Lung microvascular endothelial cell (primary cell): ENCODE data around the gene SNCA. TPM values are rescaled to one million over a fixed set of nuclear protein-coding genes. Genes with fewer than 3 reads are reported as not detected.

Source experiments
- DNase-seq, 2 donors: peaks; one replicate each; pipeline versions ENCODE4 v3.0.0 to v3.0.0-alpha.2; 2010; ENCODE audit warnings: low read depth in 2 of 2
- total RNA-seq: library from RNA; depleted of rRNA; stranded (reverse); fragments of >200 nt; gene quantifications from 2 replicates; pipeline ENCODE4 v1.2.1, GENCODE V29; 2014

The SNCA gene
- total RNA-seq, 1 donor from 2014 or later = 148 TPM

DNA sequence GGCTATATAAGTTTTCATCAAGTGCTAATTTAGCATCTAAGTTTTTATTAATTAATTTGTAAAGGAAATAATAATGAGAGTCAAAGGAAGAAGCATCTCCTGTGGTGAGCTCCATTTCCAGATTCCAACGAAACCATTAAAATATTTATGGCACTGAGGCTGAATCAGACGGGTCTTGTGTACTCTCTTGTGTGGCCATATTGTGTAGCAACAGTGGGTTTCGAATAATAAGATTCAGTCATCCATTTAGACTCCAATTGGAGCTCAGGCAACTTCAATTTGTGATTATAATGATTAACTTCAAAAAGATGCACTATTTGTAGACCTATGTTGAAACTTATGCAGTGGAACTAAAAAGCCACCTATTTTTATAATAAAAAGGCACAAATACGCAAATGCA, 82.4 kb downstream of the SNCA start:
- peak; percentile 11 to 24 for DNase-seq

DNA sequence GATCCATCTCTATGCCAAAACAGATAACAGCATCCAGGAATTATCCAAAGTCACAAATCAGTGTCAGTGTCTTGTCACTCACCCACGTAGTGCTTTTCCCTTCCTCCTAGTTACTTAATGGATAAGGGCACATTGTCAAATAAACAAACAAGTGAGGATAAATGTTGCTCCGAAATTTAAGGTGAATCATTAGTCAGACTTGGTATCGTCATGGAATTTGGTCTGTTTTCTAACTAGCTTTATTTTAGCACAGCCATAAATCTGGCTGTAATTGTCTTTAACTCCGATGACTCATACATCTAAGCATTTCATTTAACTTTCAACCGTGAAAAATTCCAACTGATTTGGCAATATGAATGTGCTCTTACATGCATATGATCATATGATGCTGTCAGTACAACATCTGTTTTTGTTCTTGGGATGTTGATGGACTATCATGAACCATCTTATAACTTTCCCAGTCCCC, 83.3 kb downstream of the SNCA start:
- DNase-seq = peak; percentile 97

DNA sequence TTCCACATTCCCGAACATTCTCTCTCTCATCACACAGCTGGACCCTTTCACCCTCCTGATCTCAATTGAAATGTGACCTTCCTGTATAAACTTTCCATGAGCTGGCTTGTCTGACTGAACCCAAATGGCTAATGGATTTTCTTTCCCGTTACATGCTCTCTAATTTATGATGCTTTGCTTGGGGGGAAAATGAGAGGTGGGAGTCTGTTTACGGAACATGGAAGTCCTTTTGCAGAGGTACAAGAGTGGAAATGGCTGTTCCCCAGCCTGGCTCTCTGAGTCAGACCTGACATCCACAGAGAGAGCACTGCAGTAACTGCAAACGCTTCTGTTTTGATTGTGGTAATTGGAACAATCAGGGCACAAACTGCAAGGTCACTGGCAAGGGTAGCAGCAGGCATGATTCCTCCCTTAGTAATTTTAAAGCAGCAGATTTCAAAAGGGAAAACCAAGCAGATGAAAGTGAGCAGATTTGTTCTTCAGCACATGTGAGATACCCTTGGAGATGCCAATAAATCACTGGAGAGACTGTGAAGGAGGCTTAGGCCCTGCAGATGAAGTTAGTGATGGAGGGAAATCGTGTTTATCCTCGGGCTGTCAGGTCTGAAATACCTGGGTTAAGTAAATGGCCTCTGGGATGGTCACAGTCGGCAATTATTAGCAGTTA, 83.9 kb downstream of the SNCA start:
- DNase-seq = peak; percentile 77 to 96

DNA sequence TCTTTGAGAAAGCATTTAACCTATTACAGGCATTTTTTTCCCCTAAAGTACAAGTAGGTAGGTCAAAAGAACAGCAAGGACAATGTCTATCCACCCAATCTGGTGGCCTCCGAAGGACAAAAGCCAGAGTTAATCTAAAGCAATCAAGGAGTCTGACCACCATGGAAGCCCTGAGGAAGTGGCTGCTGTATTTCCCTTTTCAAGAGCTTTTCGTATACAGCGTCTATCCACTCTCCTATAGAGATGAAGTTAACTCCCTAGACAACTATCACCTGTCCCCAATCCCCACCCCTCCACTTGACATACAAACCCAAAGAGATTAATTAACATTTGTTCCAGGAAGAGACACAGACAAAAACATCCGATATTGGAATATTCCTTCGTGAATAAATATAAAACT, 85.5 kb downstream of the SNCA start:
- peak in 1 of 2 donors; percentile 35 for DNase-seq

DNA sequence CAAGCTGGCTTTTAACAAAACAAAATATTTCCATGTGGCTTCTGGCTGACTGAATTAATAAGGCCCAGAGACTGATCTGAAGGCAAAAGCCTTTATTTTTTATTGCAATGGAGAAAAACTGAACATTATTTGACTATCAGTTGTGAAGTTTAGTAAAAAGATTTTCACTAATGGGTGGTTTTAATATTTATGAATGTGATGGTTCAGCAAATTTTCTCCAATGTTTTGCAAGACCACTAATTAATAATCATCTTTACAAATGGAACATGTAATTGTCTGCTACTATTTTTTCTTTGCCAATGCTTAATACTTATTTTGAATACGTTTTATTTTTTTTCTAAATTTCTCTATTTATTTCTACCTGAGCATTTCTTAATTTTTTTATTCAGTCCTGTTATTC, 90.6 kb downstream of the SNCA start:
- DNase-seq = no peak

DNA sequence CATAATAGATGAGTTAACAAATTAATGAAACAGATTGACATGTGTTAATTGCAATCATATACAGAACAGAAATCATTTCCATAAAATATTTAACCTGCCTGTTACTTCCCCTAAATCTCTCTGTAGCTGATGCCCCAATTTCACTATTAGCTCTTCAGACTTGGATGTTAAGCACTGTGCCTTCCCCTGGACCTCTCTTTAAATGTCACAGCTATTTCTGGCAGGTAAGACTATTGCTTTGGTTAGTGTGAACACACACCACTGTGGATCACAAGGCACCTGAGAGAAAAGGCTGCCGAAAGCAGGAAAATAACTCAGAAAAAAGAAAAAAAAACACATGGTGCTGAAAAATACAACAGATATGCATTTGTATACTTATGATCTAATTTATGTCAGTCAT, 91.3 kb downstream of the SNCA start:
- DNase-seq = no peak

DNA sequence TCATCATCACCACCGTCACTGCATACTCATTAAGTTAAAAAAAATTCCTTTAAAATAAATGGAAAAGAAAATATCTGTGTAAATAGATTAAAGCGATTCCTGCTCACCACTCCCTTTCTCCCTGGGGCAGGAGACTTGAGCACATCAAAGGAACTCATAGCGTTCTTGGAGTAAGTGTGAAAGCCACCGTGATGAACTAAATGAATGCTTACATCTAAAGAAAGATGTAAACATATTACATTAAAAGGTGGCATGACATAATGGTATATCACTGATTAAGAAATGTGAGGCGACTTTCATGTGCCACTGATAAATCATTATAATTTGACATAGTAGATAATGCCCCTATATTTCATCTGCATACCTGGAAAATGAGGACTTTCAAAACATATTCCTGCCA, 92.0 kb downstream of the SNCA start:
- DNase-seq = no peak

DNA sequence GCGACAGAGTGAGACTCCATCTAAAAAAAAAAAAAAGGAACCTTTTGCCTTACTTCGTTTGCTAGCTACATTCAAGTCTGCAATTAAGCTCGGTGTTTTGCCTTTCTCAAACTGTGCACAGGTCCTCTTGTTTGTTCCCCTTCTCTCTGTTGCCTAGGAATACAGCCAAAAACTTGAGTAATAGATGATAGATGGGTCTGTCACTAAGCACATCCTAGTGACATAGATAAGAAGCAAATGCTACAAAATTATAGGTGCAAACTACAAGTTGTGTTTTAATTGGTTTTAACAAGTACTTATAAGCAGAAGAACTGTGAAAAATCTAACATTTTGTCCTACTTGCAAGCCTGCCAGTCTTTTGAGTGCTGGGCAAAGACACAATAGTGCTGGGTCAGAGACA, 95.2 kb downstream of the SNCA start:
- DNase-seq = no peak

DNA sequence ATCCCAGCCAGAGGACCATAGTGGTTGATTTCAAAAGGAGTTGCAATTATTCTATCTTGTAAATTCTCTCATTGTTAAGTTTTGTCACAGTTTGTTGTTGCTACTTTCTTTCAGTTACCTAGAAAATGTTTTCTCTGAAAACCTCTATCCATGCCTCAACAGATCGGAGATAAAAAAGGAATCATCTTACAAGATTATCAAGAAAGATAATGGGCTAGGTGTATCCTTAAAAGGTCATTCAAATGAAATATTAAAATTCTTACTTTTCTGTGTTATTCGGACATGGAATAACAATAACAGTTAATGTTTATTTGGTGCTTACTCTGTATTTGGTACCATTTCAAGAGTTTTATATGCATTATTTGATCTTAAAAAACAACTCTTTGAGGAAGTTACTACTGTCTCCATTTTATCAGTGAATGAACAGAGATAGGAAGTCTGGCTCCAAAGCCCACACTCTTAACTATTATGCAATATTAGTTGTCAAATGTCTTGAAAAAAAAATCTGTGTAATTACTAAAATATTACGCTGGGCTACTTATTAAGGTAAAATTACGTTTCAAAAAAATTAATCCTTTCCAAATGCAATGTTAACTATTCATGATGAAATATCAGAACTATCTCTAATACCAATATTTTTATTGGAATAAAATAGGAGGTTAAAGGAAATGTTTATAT, 97.5 kb downstream of the SNCA start:
- DNase-seq = no peak

DNA sequence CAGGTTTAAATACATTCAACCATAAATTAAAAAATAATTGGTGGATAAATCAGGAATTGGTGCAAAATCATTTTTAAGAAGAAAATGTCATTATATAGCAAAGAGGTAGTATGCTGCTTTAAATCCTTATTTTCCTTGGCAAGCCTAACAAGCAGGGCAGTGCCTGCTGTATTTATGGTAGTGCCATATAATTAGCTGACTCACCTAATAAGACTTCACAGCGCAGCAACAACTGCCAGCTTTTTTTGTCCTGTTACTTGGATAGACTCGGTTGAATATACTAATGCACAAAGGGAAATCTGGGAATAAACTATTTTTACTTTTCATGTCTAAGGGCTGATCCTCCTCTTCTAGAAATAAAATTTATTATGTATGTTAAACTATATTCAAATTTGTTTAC, 99.1 kb downstream of the SNCA start:
- DNase-seq = peak; percentile 53 to 61

DNA sequence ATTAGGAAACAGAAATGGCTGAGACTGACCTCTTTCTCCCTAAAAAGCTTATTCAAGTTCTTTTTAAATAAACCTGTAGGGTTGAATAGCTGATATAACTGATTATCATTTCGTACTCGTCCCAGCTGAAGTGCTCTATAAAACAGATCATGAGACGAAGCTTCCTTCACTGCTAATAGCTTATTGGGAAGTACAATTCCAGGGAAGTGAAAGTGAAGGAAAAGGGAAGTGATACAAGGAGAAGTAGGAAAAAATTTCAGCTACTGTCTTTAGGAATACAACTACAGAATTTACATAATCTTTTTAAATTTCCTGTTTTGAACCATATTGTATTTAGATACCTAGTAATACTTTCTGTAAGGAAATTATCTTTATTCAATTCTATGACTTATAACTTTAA, 103.0 kb downstream of the SNCA start:
- no peak for DNase-seq

DNA sequence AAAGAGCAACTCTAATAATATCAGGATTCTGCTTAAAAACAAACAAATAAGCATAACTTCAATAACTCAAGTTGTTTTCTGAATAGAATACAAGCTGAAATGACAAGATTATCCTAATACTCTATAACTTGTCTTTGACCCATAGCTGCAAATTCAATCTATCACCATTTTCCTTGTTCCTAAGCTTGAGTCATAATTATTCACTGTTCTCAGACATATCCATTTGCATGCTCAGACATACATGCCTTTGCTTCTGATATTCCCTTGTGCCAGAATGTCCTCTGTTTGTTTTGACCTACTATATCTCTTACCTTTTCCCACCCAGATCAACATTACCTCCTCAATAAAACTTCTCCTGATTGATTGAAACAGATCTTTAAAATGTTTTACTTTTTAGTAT, 109.7 kb downstream of the SNCA start:
- DNase-seq = no peak

DNA sequence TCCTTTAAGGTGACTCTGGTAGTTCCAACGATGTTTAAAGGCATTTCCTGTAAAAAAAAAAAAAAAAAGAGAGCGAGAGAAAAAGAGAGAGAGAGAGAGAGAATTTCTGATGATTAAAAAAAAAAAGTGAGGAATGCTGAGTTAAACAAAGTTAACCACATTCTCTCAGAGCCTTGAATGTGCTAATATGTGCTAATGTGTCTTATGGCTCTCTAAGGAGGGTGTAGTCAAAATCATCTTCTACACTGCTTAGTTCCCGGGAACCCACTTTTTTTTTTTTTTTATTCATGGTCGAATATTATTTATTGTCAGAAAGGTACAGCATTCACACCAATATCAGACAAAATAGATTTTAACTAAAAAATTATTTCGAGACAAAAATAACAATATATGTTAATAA, 111.7 kb downstream of the SNCA start:
- peak in 1 of 2 donors; percentile 29 for DNase-seq

DNA sequence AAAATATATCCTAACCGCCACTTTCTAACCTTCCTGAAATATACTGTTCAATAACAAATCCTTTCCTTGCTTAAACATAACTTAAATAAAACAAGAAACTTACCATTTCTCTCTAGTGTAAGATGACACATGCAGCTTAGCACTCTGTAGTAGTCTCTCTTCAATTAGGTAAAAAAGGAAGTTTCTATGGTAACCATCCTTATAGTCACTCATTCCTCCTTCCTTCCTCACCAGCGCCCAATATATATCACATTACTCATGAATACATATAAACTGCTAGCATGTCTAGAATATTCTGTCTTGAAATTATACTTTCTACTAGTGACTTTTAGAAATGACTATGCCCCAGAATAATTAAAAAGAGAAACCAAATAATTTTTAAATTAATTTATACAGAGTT, 112.2 kb downstream of the SNCA start:
- peak in 1 of 2 donors; percentile 81 for DNase-seq

DNA sequence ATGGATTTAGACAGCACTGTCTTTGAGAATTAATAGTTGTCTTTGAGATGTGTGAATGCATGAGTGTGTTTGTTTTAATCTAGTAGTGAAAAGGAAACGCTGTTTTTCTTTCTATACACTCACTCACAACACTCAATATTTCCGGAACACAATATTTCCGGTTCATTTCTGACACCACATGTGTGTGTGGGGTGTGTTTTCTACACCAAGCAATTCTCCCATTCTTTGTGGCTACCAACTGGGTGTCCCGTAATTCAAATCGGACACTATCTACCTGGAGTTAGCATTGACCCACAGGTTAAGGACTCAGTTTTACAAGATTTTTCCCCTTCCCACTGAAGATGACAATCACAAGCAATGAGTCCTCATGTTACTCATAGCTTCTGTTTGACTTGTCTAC, 113.9 kb downstream of the SNCA start:
- peak; percentile 60 to 67 for DNase-seq

DNA sequence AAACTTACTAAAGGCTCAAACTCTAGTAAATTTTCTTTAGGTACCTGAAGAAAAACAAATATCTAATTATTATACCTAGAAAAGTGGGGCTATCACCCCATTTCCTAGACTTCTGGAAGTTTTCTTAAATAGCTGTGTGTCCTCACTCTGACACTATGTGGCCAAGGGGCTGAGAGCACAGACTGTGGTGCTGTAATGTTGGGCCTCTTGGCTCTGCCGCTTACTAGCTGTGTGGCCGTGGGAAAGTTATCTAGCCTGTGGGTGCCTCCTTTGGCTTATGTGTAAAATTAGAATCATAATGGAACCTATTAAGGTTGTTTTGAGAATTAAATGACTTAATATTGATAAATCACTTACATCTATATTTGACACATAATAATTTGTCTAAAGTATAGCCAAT, 114.4 kb downstream of the SNCA start:
- no peak for DNase-seq

DNA sequence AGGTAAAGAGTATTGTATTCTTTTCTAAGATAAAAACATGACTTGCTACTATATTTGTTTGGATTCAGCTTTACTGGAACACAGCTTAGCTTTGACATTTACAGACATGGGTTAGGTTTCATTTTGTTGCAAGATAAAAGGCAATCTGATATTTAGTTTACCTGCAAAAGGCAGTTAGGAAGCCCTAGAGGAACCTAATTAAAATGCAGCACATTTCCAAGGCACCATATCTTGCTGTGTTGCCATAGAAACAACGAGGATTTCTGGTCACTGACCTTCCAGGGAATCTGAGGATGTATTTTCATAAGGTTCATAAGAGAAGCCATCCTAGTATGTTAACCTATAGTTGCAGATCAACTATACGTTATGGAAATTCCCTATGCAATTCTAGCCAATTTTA, 116.0 kb downstream of the SNCA start:
- DNase-seq = no peak

DNA sequence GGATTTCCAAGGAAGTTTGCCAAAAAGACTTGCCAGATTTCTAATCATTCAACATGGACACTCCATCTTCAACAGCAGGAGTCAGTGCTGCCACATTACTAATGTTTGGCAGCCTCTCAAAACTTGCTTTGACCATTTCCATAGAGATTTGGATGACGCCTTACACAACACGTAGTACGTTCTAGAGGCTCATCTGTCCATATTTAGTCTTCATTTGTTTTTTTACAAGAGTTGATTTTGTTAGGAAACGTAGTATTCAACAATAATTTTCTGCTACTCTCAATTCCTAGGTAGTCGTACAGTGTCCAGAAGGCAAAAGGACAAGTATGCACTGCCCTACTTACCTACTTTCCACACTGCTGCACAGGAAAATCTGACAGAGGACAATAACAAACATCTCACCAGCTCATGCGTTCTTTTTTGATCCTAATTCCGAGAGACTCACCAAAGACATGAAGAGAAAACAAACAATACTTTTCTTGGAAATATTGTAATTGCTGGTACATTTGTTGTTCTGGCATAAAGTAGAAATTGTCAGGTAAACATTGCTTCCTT, 117.3 kb downstream of the SNCA start:
- peak in 1 of 2 donors; percentile 9 for DNase-seq

DNA sequence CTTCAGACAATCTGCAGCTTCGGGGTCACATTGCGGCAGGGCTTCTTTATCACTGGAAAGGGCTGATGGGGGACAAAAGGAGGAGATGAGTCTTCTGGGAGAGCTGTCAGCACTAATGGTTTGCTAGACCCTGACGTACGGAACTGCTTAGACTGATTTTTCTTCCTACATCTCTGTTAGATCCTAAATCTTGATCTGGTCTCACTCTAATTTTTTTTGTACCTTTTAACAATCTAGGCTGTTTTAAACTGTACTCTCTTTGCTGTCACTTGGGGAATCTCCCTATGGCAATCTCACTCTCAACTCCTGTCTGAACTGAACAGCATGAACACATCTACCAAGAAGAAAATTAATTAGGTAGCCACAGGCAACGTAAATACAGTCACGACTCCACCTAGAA, 120.1 kb downstream of the SNCA start:
- DNase-seq = no peak

DNA sequence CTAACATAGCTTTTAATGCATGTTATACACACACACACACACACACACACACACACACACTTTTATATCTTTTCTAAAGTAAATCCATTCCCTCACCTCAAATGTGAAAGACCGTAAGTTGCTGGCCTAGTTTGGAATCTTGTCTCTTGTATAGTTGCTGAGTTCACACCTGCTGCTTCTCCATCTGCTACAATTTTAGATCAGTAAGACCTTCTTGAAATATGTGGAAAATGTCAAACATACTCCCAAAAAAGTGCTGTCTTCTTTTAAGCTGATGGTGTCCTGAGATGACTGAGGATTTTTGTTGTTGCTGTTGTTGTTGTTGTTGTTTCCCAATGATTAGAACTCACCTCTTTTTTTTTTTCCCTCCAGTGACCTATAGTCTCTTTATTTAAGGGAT, 121.3 kb downstream of the SNCA start:
- DNase-seq = no peak

DNA sequence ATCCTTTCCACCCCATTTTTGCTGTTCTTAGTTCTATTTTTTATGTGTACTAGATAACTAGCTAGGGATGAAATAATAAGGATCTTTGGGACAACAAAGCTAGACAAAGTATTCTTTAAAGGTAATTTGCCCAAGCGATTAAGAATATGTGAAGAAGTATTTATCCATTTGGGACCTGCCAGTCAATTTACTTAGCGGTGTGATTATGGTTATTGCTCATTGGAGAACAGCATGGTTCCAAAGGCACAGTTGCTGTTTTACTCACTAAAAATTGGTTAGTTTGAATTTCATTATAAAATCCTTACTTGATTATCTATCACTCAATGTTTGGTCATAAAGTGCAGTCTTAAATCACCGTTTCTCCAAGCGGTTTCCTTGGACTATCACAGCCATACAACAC, 124.1 kb downstream of the SNCA start:
- no peak for DNase-seq

DNA sequence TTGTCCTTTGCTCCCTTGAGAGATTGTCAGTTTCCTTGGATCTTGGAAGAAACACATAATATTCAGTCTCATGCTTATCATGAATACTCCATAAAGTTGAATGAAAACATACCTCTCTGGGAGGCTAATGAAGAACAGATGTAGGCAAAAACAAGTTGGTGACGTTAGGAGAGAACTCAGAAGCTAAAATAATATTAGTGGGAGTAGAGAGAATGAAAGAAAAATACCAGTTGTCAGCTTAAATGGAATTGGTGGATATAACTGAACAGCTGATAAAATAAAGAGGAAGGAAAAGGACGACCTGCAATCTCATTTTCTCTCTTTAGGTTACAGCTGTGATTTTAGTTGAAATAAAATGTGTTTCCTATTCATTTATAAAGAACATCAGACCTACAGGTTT, 124.8 kb downstream of the SNCA start:
- DNase-seq = peak in 1 of 2 donors; percentile 76

DNA sequence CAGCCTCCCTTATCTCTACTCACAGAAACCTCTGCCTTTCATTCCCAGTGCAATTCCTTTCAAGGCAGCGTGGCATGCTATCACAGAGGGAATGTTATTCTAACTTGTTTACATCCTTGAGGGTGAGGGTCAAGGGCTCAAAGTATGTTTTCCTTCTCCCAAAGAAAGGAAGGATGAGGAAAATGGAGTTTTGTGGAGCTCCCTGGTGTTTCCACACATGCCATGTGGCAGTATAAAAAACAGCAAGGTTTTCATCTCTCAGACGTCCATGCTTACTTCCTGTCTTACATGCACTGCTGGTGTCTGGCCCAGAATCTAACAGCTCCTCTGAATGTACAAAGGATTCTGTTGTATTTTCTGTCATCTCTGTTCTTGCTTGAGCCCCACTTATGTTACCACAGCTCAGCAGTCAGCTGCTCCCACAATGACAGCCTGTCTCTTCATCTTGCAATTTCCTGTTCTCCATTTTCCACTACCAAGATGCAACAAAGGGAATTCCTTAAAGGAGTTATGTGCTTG, 128.0 kb downstream of the SNCA start:
- DNase-seq = peak in 1 of 2 donors; percentile 58
